Omental fat pad (tissue), 4 donors: ENCODE measurements around the gene SFMBT1. TPM values are rescaled to one million over a fixed set of nuclear protein-coding genes. Genes with fewer than 3 reads are reported as not detected.

Source experiments
- ATAC-seq: fragments of 150-250 bp; one replicate; pipeline ENCODE4 v1.9.1; 2016; ENCODE audit warnings: mild to moderate bottlenecking, moderate library complexity; ENCODE audit not compliant: low FRiP score
- DNase-seq: peaks from one replicate; pipeline ENCODE4 v3.0.0-alpha.2; 2019; ENCODE audit warnings: low spot score
- total RNA-seq, 4 donors: library from RNA; depleted of rRNA; stranded (reverse); fragments of >200 nt; gene quantifications; one replicate each; pipeline ENCODE4 v1.1.0, GENCODE V29; 2016
- TF ChIP-seq, protein P1 (sequence below), 3 donors: fragments of 450-650 bp; IDR thresholded peaks; one replicate each; pipeline ENCODE4 v1.5.1; 2016 to 2017; ENCODE audit warnings: antibody characterized with exemption in 3 of 3, mild to moderate bottlenecking in 3 of 3, moderate library complexity in 2 of 3

The SFMBT1 gene
- total RNA-seq, 4 donors from 2014 or later: 6.5 to 15.3 (median 8.7) TPM

GRCh38 chr3:52871761-52872160 is 174.1 kb downstream of the SFMBT1 start:
- DNase-seq (no peak), ATAC-seq (no peak)
- TF ChIP-seq, protein P1, sequence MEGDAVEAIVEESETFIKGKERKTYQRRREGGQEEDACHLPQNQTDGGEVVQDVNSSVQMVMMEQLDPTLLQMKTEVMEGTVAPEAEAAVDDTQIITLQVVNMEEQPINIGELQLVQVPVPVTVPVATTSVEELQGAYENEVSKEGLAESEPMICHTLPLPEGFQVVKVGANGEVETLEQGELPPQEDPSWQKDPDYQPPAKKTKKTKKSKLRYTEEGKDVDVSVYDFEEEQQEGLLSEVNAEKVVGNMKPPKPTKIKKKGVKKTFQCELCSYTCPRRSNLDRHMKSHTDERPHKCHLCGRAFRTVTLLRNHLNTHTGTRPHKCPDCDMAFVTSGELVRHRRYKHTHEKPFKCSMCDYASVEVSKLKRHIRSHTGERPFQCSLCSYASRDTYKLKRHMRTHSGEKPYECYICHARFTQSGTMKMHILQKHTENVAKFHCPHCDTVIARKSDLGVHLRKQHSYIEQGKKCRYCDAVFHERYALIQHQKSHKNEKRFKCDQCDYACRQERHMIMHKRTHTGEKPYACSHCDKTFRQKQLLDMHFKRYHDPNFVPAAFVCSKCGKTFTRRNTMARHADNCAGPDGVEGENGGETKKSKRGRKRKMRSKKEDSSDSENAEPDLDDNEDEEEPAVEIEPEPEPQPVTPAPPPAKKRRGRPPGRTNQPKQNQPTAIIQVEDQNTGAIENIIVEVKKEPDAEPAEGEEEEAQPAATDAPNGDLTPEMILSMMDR (IDR thresholded peaks at IDR 0.05): no peak

DNA sequence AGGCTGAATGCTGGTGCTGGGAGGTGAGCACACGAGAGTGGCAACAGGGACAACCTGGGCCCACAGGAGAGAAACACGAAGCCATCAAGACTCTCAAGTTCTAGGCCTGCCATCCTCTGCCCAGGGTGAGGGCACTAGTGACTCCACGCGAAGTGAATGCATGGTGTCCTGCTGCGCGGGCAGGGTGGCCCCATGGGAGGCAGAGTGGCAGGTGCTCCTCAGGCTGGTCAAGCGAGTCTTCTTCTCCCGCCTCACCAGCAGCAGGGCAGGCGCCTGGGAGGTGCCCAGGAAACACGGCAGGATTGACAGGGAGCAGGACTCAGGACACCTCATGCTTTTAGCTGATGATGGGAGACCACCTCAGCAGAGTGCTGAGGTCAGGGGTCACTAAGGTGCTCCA is 175.4 kb downstream of the SFMBT1 start:
- ATAC-seq (no peak), DNase-seq (no peak)
- TF ChIP-seq, protein P1 (IDR thresholded peaks at IDR 0.05): no peak

GRCh38 chr3:52866427-52866826 is 179.4 kb downstream of the SFMBT1 start:
- ATAC-seq: no peak
- TF ChIP-seq, protein P1 (IDR thresholded peaks at IDR 0.05): no peak

GRCh38 chr3:52865994-52866393 is 179.9 kb downstream of the SFMBT1 start:
- TF ChIP-seq, protein P1 (IDR thresholded peaks at IDR 0.05): no peak
- no peak for ATAC-seq
- DNase-seq: no peak

More at GRCh38 chr3:52866427-52866826, 179.4 kb downstream of the SFMBT1 start:
- no peak for DNase-seq

DNA sequence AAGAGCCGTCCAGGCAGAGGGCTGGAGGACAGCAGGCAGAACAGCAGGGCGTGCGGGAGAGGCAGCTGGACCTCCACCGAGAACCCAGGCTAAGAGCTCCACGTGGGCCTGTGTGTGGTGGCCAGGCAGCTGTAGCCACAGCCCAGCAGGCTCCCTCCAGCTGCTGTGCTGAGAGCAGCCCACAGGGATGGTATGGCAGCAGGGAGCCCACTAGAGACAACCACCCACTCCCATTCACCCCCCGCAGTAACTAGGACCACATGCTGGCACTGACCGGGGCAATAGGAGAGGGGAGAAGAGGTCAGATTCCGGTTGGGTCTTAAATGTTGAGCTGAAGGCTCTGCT is 185.5 kb downstream of the SFMBT1 start:
- TF ChIP-seq, protein P1 (IDR thresholded peaks at IDR 0.05): no peak
- no peak for ATAC-seq
- DNase-seq: no peak

DNA sequence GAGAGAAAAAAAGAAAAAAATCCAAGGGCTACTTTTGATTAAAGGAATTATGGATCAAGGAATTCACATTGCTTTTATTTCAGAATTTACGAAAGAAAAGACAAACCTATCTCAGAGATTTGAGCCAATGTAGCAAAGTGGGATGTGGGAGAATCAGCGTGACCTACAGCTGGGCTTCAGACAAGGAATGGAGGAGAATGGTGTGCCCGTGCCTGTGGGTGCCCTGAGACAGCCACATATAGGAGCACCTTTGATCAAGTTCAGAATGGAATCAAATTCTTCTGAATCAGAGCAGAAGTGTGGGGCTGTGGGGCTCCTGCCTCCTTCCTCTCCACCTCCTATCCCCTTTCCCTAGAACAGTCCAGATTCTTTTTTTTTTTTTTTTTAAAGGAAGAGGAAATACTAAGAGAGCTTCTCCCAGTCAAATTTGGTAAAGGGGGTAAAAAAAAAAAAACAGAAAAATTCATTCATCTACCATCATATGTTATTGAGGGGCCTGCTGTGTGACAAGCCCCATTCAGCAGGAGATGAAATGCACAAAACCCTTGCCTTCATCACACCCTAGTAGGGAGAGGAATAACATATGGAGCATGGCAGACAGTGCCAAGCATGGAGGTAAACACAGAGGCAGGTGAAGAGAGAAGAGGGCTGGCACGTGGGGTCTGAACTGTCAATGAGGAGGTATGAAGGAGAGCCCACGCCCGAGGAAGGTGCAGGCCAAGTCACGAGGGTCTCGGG is 186.0 kb downstream of the SFMBT1 start:
- no peak for ATAC-seq

More for the DNA sequence above, 186.0 kb downstream of the SFMBT1 start:
- TF ChIP-seq, protein P1 (IDR thresholded peaks at IDR 0.05): no peak
- DNase-seq: no peak
